Natural killer cell (primary cell): ENCODE measurements around the gene ATP5MC3. TPM values are rescaled to one million over a fixed set of nuclear protein-coding genes. Genes with fewer than 3 reads are reported as not detected.
"Not testable (repeated sequence)": the region's sequence is repeated elsewhere in the genome, so short reads cannot be mapped to it uniquely, and the experiment has no call there.

Experiments
- ATAC-seq, 3 donors: fragments of 150-1000 bp in 2 of 3; fragments of 200-7000 bp in 1 of 3; cut with Tn5 transposase; 1 replicate in 1 of 3; 2 replicates in 2 of 3; pipeline ENCODE4 v1.10.0; 2021; ENCODE audit warnings: mild to moderate bottlenecking in 2 of 3, moderate library complexity in 2 of 3
- DNase-seq, 2 donors: peaks; one replicate each; pipeline versions ENCODE4 v3.0.0 to v3.0.0-alpha.2; 2013 to 2021; ENCODE audit warnings: mixed read lengths in 1 of 2
- H3K27ac ChIP-seq: one replicate; pipeline ENCODE4 v1.5.1; 2013; ENCODE audit warnings: mild to moderate bottlenecking, low read length
- H3K27me3 ChIP-seq: one replicate; pipeline ENCODE4 v1.6.1; 2013; ENCODE audit warnings: low read length; ENCODE audit not compliant: control insufficient read depth, insufficient read depth
- H3K36me3 ChIP-seq: one replicate; pipeline ENCODE4 v1.6.1; 2013; ENCODE audit warnings: low read length; ENCODE audit not compliant: control insufficient read depth, insufficient read depth
- H3K4me1 ChIP-seq: one replicate; pipeline ENCODE4 v1.6.1; 2013; ENCODE audit warnings: low read length; ENCODE audit not compliant: control insufficient read depth, insufficient read depth
- H3K4me3 ChIP-seq: one replicate; pipeline ENCODE4 v1.5.1; 2013; ENCODE audit warnings: low read length
- H3K9me3 ChIP-seq: one replicate; pipeline ENCODE4 v1.6.1; 2013; ENCODE audit warnings: low read length; ENCODE audit not compliant: control insufficient read depth, insufficient read depth
- H3K27ac Mint-ChIP-seq, 2 donors: one replicate each; pipeline ENCODE4 v1.8.0; 2022; ENCODE audit warnings: mild to moderate bottlenecking in 2 of 2, mixed read lengths in 2 of 2, moderate library complexity in 1 of 2
- H3K27me3 Mint-ChIP-seq, 2 donors: one replicate each; pipeline ENCODE4 v1.8.0; 2022; ENCODE audit warnings: low read depth in 2 of 2, mixed read lengths in 2 of 2
- H3K36me3 Mint-ChIP-seq: one replicate; pipeline ENCODE4 v1.8.0; 2022; ENCODE audit warnings: mixed read lengths
- H3K4me1 Mint-ChIP-seq, 2 donors: one replicate each; pipeline ENCODE4 v1.8.0; 2022; ENCODE audit warnings: mixed read lengths in 2 of 2
- H3K4me3 Mint-ChIP-seq: one replicate; pipeline ENCODE4 v1.8.0; 2022; ENCODE audit warnings: mild to moderate bottlenecking, moderate library complexity, mixed read lengths
- H3K9me3 Mint-ChIP-seq, 2 donors: one replicate each; pipeline ENCODE4 v1.8.0; 2022; ENCODE audit warnings: mixed read lengths in 2 of 2
- WGBS: methylation state at CpG from one replicate; pipeline ENCODE4 v1.1.7; 2013; ENCODE audit warnings: missing lambda C conversion rate; ENCODE audit not compliant: insufficient coverage; 5-methylcytosine and 5-hydroxymethylcytosine counted together
- intact Hi-C: fragments of 100-400 bp; cut with micrococcal nuclease; formaldehyde crosslinking; loops from one replicate; pipeline ENCODE4 v1.14.2; 2022
- total RNA-seq, 4 donors: library from RNA; stranded (reverse); fragments of 120-200 nt in 1 of 4; gene quantifications; one replicate each; pipeline versions ENCODE4 v1.2.3 to v1.2.4, GENCODE V29; 2013 to 2022
- TF ChIP-seq, protein P1 (sequence below): fragments of 200-600 bp; IDR thresholded peaks from one replicate; pipeline ENCODE4 v1.8.0; 2022; ENCODE audit warnings: antibody characterized with exemption

Gene ATP5MC3
- 10 to 100 TPM; 67.1 to 82.2 (median 81.0) TPM for total RNA-seq
- 64.8 TPM for total RNA-seq (2013)

GRCh38 chr2:175181104-175181876 lies at the start of gene ATP5MC3:
Gene ATP5MC3, minus strand, starts transcription at chr2:175181710. Its CDS starts 317 bp downstream, at chr2:175181393.
- no peaks in the 10 kb centered on the region for H3K27me3 ChIP-seq
- peak; percentile 83 to 98 for DNase-seq
- Mint-ChIP-seq H3K27me3 (no peaks in the 10 kb centered on the region), H3K4me1 (peaks cover 23 to 25% of the 10 kb centered on the region in 2 donors), H3K4me3 (peak within 1 kb of the TSS; percentile 95), H3K36me3 (peaks cover 6% of the 10 kb centered on the region), H3K9me3 (no peaks in the 10 kb centered on the region), H3K27ac (peak within 1 kb of the TSS; percentile 83 to 91)
- intact Hi-C loops, result loop anchor here (1.0 kb wide), 1 partner anchor 14 kb away; no protein-coding TSS in a partner anchor
- TF ChIP-seq, protein P1, sequence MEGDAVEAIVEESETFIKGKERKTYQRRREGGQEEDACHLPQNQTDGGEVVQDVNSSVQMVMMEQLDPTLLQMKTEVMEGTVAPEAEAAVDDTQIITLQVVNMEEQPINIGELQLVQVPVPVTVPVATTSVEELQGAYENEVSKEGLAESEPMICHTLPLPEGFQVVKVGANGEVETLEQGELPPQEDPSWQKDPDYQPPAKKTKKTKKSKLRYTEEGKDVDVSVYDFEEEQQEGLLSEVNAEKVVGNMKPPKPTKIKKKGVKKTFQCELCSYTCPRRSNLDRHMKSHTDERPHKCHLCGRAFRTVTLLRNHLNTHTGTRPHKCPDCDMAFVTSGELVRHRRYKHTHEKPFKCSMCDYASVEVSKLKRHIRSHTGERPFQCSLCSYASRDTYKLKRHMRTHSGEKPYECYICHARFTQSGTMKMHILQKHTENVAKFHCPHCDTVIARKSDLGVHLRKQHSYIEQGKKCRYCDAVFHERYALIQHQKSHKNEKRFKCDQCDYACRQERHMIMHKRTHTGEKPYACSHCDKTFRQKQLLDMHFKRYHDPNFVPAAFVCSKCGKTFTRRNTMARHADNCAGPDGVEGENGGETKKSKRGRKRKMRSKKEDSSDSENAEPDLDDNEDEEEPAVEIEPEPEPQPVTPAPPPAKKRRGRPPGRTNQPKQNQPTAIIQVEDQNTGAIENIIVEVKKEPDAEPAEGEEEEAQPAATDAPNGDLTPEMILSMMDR, result no peak
- peak; percentile 89 to 93 (median 91) for ATAC-seq
- peak within 1 kb of the TSS; percentile 66 for H3K27ac ChIP-seq
- no peaks in the 10 kb centered on the region for H3K9me3 ChIP-seq
- peaks cover 12% of the 10 kb centered on the region for H3K4me1 ChIP-seq
- peaks cover 32% of the 10 kb centered on the region for H3K36me3 ChIP-seq
- under 1% methylated on average over 51 of the region's 53 CpGs for WGBS
- H3K4me3 ChIP-seq, result peak within 1 kb of the TSS; percentile 62

DNA sequence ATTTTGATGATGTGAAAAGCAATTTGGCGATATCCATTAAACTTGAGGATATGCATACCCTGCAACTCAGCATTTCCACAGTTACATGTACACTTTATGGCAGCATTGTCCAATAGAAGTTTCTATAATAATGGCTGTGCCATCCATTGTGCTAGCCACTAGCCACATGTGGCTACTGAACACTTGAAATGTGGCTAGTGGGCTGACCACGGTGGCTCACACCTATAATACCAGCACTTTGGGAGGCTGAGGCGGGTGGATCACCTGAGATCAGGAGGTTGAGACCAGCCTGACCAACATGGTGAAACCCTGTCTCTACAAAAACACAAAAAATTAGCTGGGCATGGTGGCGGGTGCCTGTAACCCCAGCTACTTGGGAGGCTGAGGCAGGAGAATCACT lies 47.1 kb upstream of the ATP5MC3 start:
- H3K27me3 ChIP-seq, result peaks cover 14% of the 10 kb centered on the region
- intact Hi-C loops, H3K4me3 Mint-ChIP-seq, DNase-seq, H3K4me1 ChIP-seq, H3K36me3 ChIP-seq, H3K9me3 Mint-ChIP-seq, H3K4me1 Mint-ChIP-seq, ATAC-seq, H3K4me3 ChIP-seq, H3K27ac ChIP-seq, H3K9me3 ChIP-seq, H3K36me3 Mint-ChIP-seq, H3K27ac Mint-ChIP-seq: not testable (repeated sequence)
- peaks cover 0 to 22% of the 10 kb centered on the region in 2 donors for H3K27me3 Mint-ChIP-seq
- 64% methylated on average over 4 of the region's 4 CpGs for WGBS

GRCh38 chr2:175228179-175228578 lies 46.7 kb upstream of the ATP5MC3 start:
- Mint-ChIP-seq H3K4me3 (no peak overlapping the region), H3K36me3 (no peaks in the 10 kb centered on the region), H3K9me3 (no peaks in the 10 kb centered on the region), H3K27me3 (peaks cover 3 to 22% of the 10 kb centered on the region in 2 donors), H3K27ac (no peak overlapping the region), H3K4me1 (peaks cover 0 to 5% of the 10 kb centered on the region in 2 donors)
- H3K4me1 ChIP-seq, result no peaks in the 10 kb centered on the region
- no peak for DNase-seq
- H3K27ac ChIP-seq, result no peak overlapping the region
- no peaks in the 10 kb centered on the region for H3K36me3 ChIP-seq
- H3K9me3 ChIP-seq, result no peaks in the 10 kb centered on the region
- intact Hi-C loops, result no loop called here
- no peak overlapping the region for H3K4me3 ChIP-seq
- TF ChIP-seq, protein P1, result no peak
- no peak for ATAC-seq
- peaks cover 14% of the 10 kb centered on the region for H3K27me3 ChIP-seq

DNA sequence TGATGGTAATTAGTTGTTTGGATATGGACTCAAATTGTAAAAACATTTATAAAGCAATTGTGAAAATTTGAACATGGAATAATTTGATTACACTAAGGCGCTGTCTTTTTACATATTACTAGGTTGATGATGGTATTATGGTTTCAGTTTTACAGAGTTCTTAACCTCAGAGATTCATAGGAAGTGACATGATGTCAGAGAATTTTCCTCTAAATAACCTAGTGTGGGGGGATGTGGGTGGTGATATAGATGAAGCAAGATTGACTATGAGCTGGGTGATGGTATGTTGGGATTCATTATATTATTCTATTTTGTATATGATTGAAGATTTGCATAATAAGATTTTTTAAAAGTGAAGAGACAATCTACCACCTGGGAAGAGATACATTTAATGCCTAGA lies 45.9 kb upstream of the ATP5MC3 start:
- no peaks in the 10 kb centered on the region for H3K36me3 ChIP-seq
- no peaks in the 10 kb centered on the region for H3K9me3 Mint-ChIP-seq
- peak; percentile 54 to 63 (median 54) for ATAC-seq
- H3K27me3 ChIP-seq, result peaks cover 14% of the 10 kb centered on the region
- no peak overlapping the region for H3K4me3 Mint-ChIP-seq
- no peaks in the 10 kb centered on the region for H3K4me1 ChIP-seq
- TF ChIP-seq, protein P1, result no peak
- peaks cover 5 to 22% of the 10 kb centered on the region in 2 donors for H3K27me3 Mint-ChIP-seq
- no peak for DNase-seq
- H3K4me1 Mint-ChIP-seq, result peaks cover 0 to 5% of the 10 kb centered on the region in 2 donors
- WGBS, result 0% methylated on average over 1 of the region's 1 CpG
- H3K27ac ChIP-seq, result no peak overlapping the region
- no peak overlapping the region for H3K27ac Mint-ChIP-seq
- no peaks in the 10 kb centered on the region for H3K9me3 ChIP-seq
- H3K36me3 Mint-ChIP-seq, result no peaks in the 10 kb centered on the region
- no peak overlapping the region for H3K4me3 ChIP-seq
- intact Hi-C loops, result no loop called here
